Liver (tissue), 3 donors: Measurements from ENCODE around the gene IKZF3.

Experiments used
- FOXA1 ChIP-seq: IDR thresholded peaks from 2 replicates; pipeline ENCODE4 v1.6.1; 2016; ENCODE audit warnings: antibody characterized with exemption
- RAD21 ChIP-seq, 2 donors: IDR thresholded peaks; 2 replicates each; pipeline ENCODE4 v1.6.1; 2016; ENCODE audit warnings: antibody characterized with exemption in 2 of 2, mild to moderate bottlenecking in 2 of 2
- YY1 ChIP-seq: IDR thresholded peaks from 2 replicates; pipeline ENCODE4 v1.6.1; 2016; ENCODE audit warnings: antibody characterized with exemption, mild to moderate bottlenecking
- TF ChIP-seq, protein P1 (sequence below): fragments of 150-350 bp; IDR thresholded peaks from 2 replicates; pipeline ENCODE4 v1.5.1; 2017; ENCODE audit warnings: improper control_type of control experiment, low read depth, low read length; ENCODE audit not compliant: missing input control
- TF ChIP-seq, protein P2 (sequence below): IDR thresholded peaks from 2 replicates; pipeline ENCODE4 v1.6.1; 2016; ENCODE audit warnings: antibody characterized with exemption, mild to moderate bottlenecking
- TF ChIP-seq, protein P3 (sequence below): IDR thresholded peaks from 2 replicates; pipeline ENCODE4 v1.6.1; 2016; ENCODE audit warnings: antibody characterized with exemption
- TF ChIP-seq, protein P4 (sequence below): IDR thresholded peaks from 2 replicates; pipeline ENCODE4 v1.6.1; 2016; ENCODE audit warnings: antibody characterized with exemption
- donor health status: healthy.
- donor health status: healthy.

DNA sequence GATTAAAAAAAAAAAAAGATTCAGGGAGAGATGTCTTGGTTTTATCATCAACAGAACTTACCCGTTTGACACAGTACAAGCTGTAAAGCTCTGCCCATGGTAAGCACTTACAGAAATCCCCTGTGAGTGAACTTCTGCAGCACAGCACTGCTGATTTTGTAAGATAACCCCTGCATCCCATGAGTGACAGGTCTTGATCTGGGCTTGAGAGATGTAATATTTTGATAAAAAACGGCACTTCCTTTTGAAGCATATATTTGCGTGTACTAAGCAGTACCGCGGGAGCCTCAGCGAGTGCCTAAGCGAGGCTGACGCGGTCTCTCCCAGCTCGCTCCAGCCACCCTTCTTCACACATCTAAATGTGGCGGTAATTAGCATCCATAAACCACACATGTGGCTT is 50.5 kb downstream of the IKZF3 start:
- TF ChIP-seq FOXA1, result no peak
- TF ChIP-seq, protein P1, sequence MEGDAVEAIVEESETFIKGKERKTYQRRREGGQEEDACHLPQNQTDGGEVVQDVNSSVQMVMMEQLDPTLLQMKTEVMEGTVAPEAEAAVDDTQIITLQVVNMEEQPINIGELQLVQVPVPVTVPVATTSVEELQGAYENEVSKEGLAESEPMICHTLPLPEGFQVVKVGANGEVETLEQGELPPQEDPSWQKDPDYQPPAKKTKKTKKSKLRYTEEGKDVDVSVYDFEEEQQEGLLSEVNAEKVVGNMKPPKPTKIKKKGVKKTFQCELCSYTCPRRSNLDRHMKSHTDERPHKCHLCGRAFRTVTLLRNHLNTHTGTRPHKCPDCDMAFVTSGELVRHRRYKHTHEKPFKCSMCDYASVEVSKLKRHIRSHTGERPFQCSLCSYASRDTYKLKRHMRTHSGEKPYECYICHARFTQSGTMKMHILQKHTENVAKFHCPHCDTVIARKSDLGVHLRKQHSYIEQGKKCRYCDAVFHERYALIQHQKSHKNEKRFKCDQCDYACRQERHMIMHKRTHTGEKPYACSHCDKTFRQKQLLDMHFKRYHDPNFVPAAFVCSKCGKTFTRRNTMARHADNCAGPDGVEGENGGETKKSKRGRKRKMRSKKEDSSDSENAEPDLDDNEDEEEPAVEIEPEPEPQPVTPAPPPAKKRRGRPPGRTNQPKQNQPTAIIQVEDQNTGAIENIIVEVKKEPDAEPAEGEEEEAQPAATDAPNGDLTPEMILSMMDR, result no peak
- no peak for TF ChIP-seq RAD21 (IDR thresholded peaks at IDR 0.05)
- TF ChIP-seq YY1, result no peak
- TF ChIP-seq, protein P2, sequence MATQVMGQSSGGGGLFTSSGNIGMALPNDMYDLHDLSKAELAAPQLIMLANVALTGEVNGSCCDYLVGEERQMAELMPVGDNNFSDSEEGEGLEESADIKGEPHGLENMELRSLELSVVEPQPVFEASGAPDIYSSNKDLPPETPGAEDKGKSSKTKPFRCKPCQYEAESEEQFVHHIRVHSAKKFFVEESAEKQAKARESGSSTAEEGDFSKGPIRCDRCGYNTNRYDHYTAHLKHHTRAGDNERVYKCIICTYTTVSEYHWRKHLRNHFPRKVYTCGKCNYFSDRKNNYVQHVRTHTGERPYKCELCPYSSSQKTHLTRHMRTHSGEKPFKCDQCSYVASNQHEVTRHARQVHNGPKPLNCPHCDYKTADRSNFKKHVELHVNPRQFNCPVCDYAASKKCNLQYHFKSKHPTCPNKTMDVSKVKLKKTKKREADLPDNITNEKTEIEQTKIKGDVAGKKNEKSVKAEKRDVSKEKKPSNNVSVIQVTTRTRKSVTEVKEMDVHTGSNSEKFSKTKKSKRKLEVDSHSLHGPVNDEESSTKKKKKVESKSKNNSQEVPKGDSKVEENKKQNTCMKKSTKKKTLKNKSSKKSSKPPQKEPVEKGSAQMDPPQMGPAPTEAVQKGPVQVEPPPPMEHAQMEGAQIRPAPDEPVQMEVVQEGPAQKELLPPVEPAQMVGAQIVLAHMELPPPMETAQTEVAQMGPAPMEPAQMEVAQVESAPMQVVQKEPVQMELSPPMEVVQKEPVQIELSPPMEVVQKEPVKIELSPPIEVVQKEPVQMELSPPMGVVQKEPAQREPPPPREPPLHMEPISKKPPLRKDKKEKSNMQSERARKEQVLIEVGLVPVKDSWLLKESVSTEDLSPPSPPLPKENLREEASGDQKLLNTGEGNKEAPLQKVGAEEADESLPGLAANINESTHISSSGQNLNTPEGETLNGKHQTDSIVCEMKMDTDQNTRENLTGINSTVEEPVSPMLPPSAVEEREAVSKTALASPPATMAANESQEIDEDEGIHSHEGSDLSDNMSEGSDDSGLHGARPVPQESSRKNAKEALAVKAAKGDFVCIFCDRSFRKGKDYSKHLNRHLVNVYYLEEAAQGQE, result no peak
- TF ChIP-seq, protein P3, sequence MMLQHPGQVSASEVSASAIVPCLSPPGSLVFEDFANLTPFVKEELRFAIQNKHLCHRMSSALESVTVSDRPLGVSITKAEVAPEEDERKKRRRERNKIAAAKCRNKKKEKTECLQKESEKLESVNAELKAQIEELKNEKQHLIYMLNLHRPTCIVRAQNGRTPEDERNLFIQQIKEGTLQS, result no peak
- TF ChIP-seq, protein P4, sequence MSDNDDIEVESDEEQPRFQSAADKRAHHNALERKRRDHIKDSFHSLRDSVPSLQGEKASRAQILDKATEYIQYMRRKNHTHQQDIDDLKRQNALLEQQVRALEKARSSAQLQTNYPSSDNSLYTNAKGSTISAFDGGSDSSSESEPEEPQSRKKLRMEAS, result no peak
